Naive thymus-derived CD4-positive, alpha-beta T cell (primary cell): ENCODE data around the gene POLDIP3. TPM values are rescaled to one million over a fixed set of nuclear protein-coding genes. Genes with fewer than 3 reads are reported as not detected.
A peak's percentile ranks its signal among the peaks of the same experiment; 100 is the strongest.

ENCODE experiments used
- ATAC-seq: fragments of 150-1000 bp; cut with Tn5 transposase; 2 replicates; pipeline ENCODE4 v1.10.0; 2021; ENCODE audit warnings: mild to moderate bottlenecking, moderate library complexity
- CTCF ChIA-PET: fragments of 350-600 bp; sonication (Branson Sonifier 250); formaldehyde crosslinking; loops from one replicate; lab custom pipeline; 2021; ENCODE audit warnings: antibody characterized with exemption; lab: Charles Lee
- POLR2A ChIA-PET: fragments of 350-600 bp; sonication (Branson Sonifier 250); formaldehyde crosslinking; loops from one replicate; lab custom pipeline; 2021; ENCODE audit warnings: antibody characterized with exemption, inconsistent platforms; lab: Charles Lee
- DNase-seq, 9 donors: peaks; one replicate each; pipeline versions ENCODE4 v3.0.0 to v3.0.0-alpha.2; 2020 to 2022; ENCODE audit warnings: mixed read lengths in 1 of 9
- H3K27ac ChIP-seq: one replicate; pipeline ENCODE4 v1.7.0; 2013; ENCODE audit warnings: mild to moderate bottlenecking, low read depth, low read length, moderate library complexity
- H3K27me3 ChIP-seq, 2 donors: one replicate each; pipeline ENCODE4 v1.7.0; 2013; ENCODE audit warnings: low read length in 2 of 2, mild to moderate bottlenecking in 2 of 2, moderate library complexity in 2 of 2; ENCODE audit not compliant: control insufficient read depth in 2 of 2, insufficient read depth in 2 of 2
- H3K36me3 ChIP-seq, 3 experiments: 1 replicate in 2 of 3; 2 replicates in 1 of 3; pipeline ENCODE4 v1.7.0; 2013; ENCODE audit warnings: low read length in 3 of 3, mild to moderate bottlenecking in 3 of 3, moderate library complexity in 1 of 3; ENCODE audit not compliant: insufficient read depth in 3 of 3, control insufficient read depth in 2 of 3
- H3K4me1 ChIP-seq, 2 donors: one replicate each; pipeline ENCODE4 v1.7.0; 2013; ENCODE audit warnings: low read length in 2 of 2, mild to moderate bottlenecking in 2 of 2, moderate library complexity in 1 of 2; ENCODE audit not compliant: control insufficient read depth in 2 of 2, insufficient read depth in 2 of 2
- H3K4me3 ChIP-seq: 2 replicates; pipeline ENCODE4 v1.7.0; 2013; ENCODE audit warnings: mild to moderate bottlenecking, low read length
- H3K9me3 ChIP-seq, 3 experiments: 1 replicate in 2 of 3; 2 replicates in 1 of 3; pipeline ENCODE4 v1.7.0; 2013; ENCODE audit warnings: low read length in 3 of 3; ENCODE audit not compliant: control insufficient read depth in 2 of 3
- H3K27ac Mint-ChIP-seq, 9 donors: one replicate each; pipeline ENCODE4 v1.8.0; 2020 to 2022; ENCODE audit warnings: mixed read lengths in 9 of 9, mild to moderate bottlenecking in 8 of 9, moderate library complexity in 5 of 9, inconsistent platforms in 2 of 9
- H3K27me3 Mint-ChIP-seq, 5 donors: one replicate each; pipeline ENCODE4 v1.8.0; 2021 to 2022; ENCODE audit warnings: mixed read lengths in 5 of 5, mild to moderate bottlenecking in 1 of 5
- H3K36me3 Mint-ChIP-seq, 5 donors: one replicate each; pipeline ENCODE4 v1.8.0; 2020 to 2022; ENCODE audit warnings: mixed read lengths in 5 of 5, mild to moderate bottlenecking in 3 of 5, inconsistent platforms in 1 of 5
- H3K4me1 Mint-ChIP-seq, 7 donors: one replicate each; pipeline ENCODE4 v1.8.0; 2020 to 2022; ENCODE audit warnings: mixed read lengths in 7 of 7, mild to moderate bottlenecking in 3 of 7, inconsistent platforms in 1 of 7
- H3K4me3 Mint-ChIP-seq, 10 donors: one replicate each; pipeline ENCODE4 v1.8.0; 2020 to 2022; ENCODE audit warnings: mild to moderate bottlenecking in 10 of 10, mixed read lengths in 10 of 10, moderate library complexity in 6 of 10, inconsistent platforms in 2 of 10
- H3K9me3 Mint-ChIP-seq, 11 donors: one replicate each; pipeline ENCODE4 v1.8.0; 2020 to 2022; ENCODE audit warnings: mixed read lengths in 11 of 11, mild to moderate bottlenecking in 4 of 11, inconsistent platforms in 1 of 11, moderate library complexity in 1 of 11
- intact Hi-C, 2 donors: fragments of 100-400 bp; cut with micrococcal nuclease; formaldehyde crosslinking; loops; one replicate each; pipeline ENCODE4 v1.15.1; 2023
- polyA plus RNA-seq, 2 donors: library from polyadenylated mRNA; unstranded; fragments of 300-500 nt; fragmentation: Illumina TruSeq; gene quantifications; one replicate each; pipeline ENCODE4 v1.2.3, GENCODE V29; 2021
- total RNA-seq, 6 experiments: library from RNA in 5 of 6; stranded (reverse) in 5 of 6; gene quantifications; 1 replicate in 5 of 6; 2 replicates in 1 of 6; pipeline ENCODE4 v1.2.3 and lab custom pipeline; 2021 to 2026

POLDIP3 gene
- total and polyA plus RNA-seq, 7 experiments from 2014 or later: 60.7 to 109 (median 75.2) TPM

- POLR2A ChIA-PET: no interaction called here
- ATAC-seq: no peak
- Histone ChIP-seq H3K36me3 (peaks cover 12 to 74% (median 19%) of the 10 kb centered on the region in 3 experiments), H3K27me3 (no peaks in the 10 kb centered on the region), H3K9me3 (no peaks in the 10 kb centered on the region), H3K4me1 (peaks cover 5 to 6% of the 10 kb centered on the region in 2 donors), H3K27ac (no peak overlapping the region), H3K4me3 (no peak overlapping the region)
- Mint-ChIP-seq H3K27me3 (no peaks in the 10 kb centered on the region), H3K4me1 (peaks cover 7 to 13% (median 7%) of the 10 kb centered on the region in 7 donors), H3K9me3 (no peaks in the 10 kb centered on the region), H3K36me3 (peaks cover 4 to 29% (median 14%) of the 10 kb centered on the region in 5 donors), H3K27ac (peak overlapping the region in 1 of 9 donors; percentile 42), H3K4me3 (peak overlapping the region in 1 of 10 donors; percentile 36)
- CTCF ChIA-PET: no interaction called here
- DNase-seq: no peak
- intact Hi-C loops: no loop called here
These were observed 28.3 kb downstream of the POLDIP3 start for GRCh38 chr22:42586381-42586780.

DNA sequence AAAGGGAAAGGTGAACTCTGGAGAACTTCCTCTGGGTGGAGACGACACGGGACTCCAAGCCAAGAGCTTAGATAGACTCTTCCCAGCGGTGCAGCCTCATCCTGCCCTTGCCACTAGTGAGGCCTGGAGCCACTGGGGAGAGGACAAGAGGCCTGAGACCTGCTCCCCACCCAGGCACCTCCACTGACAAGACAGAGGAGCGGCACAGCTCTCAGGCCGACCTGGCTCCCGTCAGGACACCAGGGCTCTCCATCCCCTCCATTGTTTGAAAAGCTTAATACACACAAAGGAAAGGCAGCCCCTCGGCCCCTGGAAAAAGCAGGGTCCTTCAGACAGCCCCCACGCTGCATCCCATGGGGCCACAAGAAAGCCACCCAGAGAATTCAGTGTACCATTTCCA is 29.6 kb downstream of the POLDIP3 start:
- H3K4me3 Mint-ChIP-seq: no peak overlapping the region
- H3K36me3 Mint-ChIP-seq: peaks cover 4 to 29% (median 15%) of the 10 kb centered on the region in 5 donors
- H3K9me3 Mint-ChIP-seq: no peaks in the 10 kb centered on the region
- POLR2A ChIA-PET: interaction anchor here (1.8 kb wide), 1 partner anchor 30 kb away, joined by 7 read pairs; the partner anchor contains the start of gene POLDIP3
- H3K27ac ChIP-seq: no peak overlapping the region
- no peaks in the 10 kb centered on the region for H3K9me3 ChIP-seq
- no peaks in the 10 kb centered on the region for H3K27me3 ChIP-seq
- peaks cover 9 to 64% (median 19%) of the 10 kb centered on the region in 3 experiments for H3K36me3 ChIP-seq
- H3K27ac Mint-ChIP-seq: no peak overlapping the region
- peaks cover 11 to 18% (median 14%) of the 10 kb centered on the region in 7 donors for H3K4me1 Mint-ChIP-seq
- ATAC-seq (no peak), DNase-seq (no peak)
- H3K27me3 Mint-ChIP-seq: no peaks in the 10 kb centered on the region
- CTCF ChIA-PET: interaction anchor here (0.5 kb wide), 1 partner anchor 888 kb away, joined by 4 read pairs; no protein-coding TSS in a partner anchor
- H3K4me3 ChIP-seq: no peak overlapping the region
- intact Hi-C loops: no loop called here
- peaks cover 5 to 10% of the 10 kb centered on the region in 2 donors for H3K4me1 ChIP-seq

GRCh38 chr22:42584364-42584940 is 30.2 kb downstream of the POLDIP3 start:
- ChIA-PET CTCF (no interaction called here), POLR2A (interaction anchor here (0.5 to 1.8 kb wide), 2 partner anchors 17 to 30 kb away, joined by 3 to 7 read pairs; partner anchors contain the start of gene POLDIP3)
- peaks cover 4 to 29% (median 13%) of the 10 kb centered on the region in 5 donors for H3K36me3 Mint-ChIP-seq
- no peaks in the 10 kb centered on the region for H3K27me3 Mint-ChIP-seq
- peaks cover 8 to 62% (median 19%) of the 10 kb centered on the region in 3 experiments for H3K36me3 ChIP-seq
- H3K4me1 ChIP-seq: peaks cover 5 to 10% of the 10 kb centered on the region in 2 donors
- H3K9me3 ChIP-seq: no peaks in the 10 kb centered on the region
- H3K9me3 Mint-ChIP-seq: no peaks in the 10 kb centered on the region
- intact Hi-C loops: no loop called here
- peak overlapping the region in 4 of 9 donors; percentile 9 to 72 (median 44) for H3K27ac Mint-ChIP-seq
- H3K4me3 Mint-ChIP-seq: peak overlapping the region in 1 of 10 donors; percentile 13
- no peak for DNase-seq
- H3K27ac ChIP-seq: no peak overlapping the region
- no peak overlapping the region for H3K4me3 ChIP-seq
- peaks cover 11 to 18% (median 14%) of the 10 kb centered on the region in 7 donors for H3K4me1 Mint-ChIP-seq
- no peak for ATAC-seq
- no peaks in the 10 kb centered on the region for H3K27me3 ChIP-seq

DNA sequence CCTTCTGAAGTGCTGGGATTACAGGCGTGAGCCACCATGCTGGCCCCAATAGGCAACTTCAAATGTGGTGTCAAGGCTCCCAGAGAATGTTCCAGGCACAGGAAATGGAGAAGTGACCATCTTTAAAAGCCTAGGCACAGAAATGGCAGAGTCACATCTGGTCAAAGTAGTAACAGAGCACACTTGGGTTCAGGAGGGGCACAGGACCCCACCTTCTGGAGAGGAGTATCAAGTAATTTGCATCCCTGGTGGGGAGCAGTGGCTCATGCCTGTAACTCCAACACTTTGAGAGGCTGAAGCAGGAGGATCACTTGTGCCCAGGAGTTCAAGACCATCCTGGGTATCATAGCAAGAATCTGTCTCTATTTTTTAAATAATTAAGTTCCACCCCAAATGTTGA is 31.7 kb downstream of the POLDIP3 start:
- H3K4me3 ChIP-seq: no peak overlapping the region
- Mint-ChIP-seq H3K4me3 (peak overlapping the region in 6 of 10 donors; percentile 25 to 99 (median 90)), H3K36me3 (peaks cover 4 to 33% (median 13%) of the 10 kb centered on the region in 5 donors), H3K9me3 (no peaks in the 10 kb centered on the region), H3K4me1 (peaks cover 11 to 18% (median 14%) of the 10 kb centered on the region in 7 donors), H3K27me3 (no peaks in the 10 kb centered on the region), H3K27ac (peak overlapping the region in 3 of 9 donors; percentile 40 to 88 (median 62))
- ATAC-seq (no peak), DNase-seq (no peak)
- ChIA-PET CTCF (no interaction called here), POLR2A (interaction anchor here (0.6 kb wide), 1 partner anchor 142 kb away, joined by 3 read pairs; no protein-coding TSS in a partner anchor)
- no peak overlapping the region for H3K27ac ChIP-seq
- peaks cover 5 to 10% of the 10 kb centered on the region in 2 donors for H3K4me1 ChIP-seq
- peaks cover 8 to 61% (median 17%) of the 10 kb centered on the region in 3 experiments for H3K36me3 ChIP-seq
- no peaks in the 10 kb centered on the region for H3K9me3 ChIP-seq
- H3K27me3 ChIP-seq: no peaks in the 10 kb centered on the region
- intact Hi-C loops: loop anchor here (1.0 to 2.0 kb wide), 2 partner anchors 31 to 66 kb away; partner anchors contain the start of genes POLDIP3 (in 2 of the 2) and CYB5R3 (in 1 of the 2)

- Histone ChIP-seq H3K9me3 (no peaks in the 10 kb centered on the region), H3K27ac (peak overlapping the region; percentile 78), H3K4me3 (peak overlapping the region; percentile 75), H3K4me1 (peaks cover 5 to 10% of the 10 kb centered on the region in 2 donors), H3K36me3 (peaks cover 2 to 61% (median 12%) of the 10 kb centered on the region in 3 experiments), H3K27me3 (no peaks in the 10 kb centered on the region)
- Mint-ChIP-seq H3K4me1 (peaks cover 11 to 16% (median 14%) of the 10 kb centered on the region in 7 donors), H3K36me3 (peaks cover 0 to 25% (median 6%) of the 10 kb centered on the region in 5 donors), H3K27me3 (no peaks in the 10 kb centered on the region), H3K9me3 (no peaks in the 10 kb centered on the region), H3K27ac (peak overlapping the region; percentile 76 to 95 (median 87)), H3K4me3 (peak overlapping the region; percentile 83 to 99 (median 93))
- peak; percentile 95 for ATAC-seq
- peak; percentile 69 to 88 (median 80) for DNase-seq
- ChIA-PET CTCF (interaction anchor here (0.6 kb wide), 1 partner anchor 14 kb away, joined by 10 read pairs; no protein-coding TSS in a partner anchor), POLR2A (interaction anchor here (0.5 to 1.5 kb wide), 5 partner anchors 29 to 354 kb away, joined by 3 to 8 read pairs (median 3); partner anchors contain the start of gene POLDIP3)
- intact Hi-C loops: loop anchor here (1.0 to 2.0 kb wide), 2 partner anchors 32 to 67 kb away; partner anchors contain the start of genes POLDIP3 (in 2 of the 2) and CYB5R3 (in 1 of the 2)
These were observed 32.6 kb downstream of the POLDIP3 start for GRCh38 chr22:42581762-42582716.
